Stimulated activated CD8-positive, alpha-beta memory T cell treated with anti-CD3 and anti-CD28 coated beads, Interleukin-12 subunit alpha, Interleukin-12 subunit beta, amount 100 ng/mL, for 24 hours (primary cell): Measurements from ENCODE around the gene PIH1D1.

ENCODE experiments used
- DNase-seq: peaks from one replicate; pipeline ENCODE4 v3.0.0-alpha.2; 2020; ENCODE audit errors: extremely low read depth

Gene PIH1D1

GRCh38 chr19:49435670-49436069, 15.9 kb downstream of the PIH1D1 start:
- DNase-seq = no peak

GRCh38 chr19:49434907-49435583, 16.6 kb downstream of the PIH1D1 start:
- DNase-seq = no peak

GRCh38 chr19:49433240-49433901, 18.2 kb downstream of the PIH1D1 start:
- no peak for DNase-seq

- no peak for DNase-seq
Observed at GRCh38 chr19:49432141-49433073, 19.2 kb downstream of the PIH1D1 start.

DNA sequence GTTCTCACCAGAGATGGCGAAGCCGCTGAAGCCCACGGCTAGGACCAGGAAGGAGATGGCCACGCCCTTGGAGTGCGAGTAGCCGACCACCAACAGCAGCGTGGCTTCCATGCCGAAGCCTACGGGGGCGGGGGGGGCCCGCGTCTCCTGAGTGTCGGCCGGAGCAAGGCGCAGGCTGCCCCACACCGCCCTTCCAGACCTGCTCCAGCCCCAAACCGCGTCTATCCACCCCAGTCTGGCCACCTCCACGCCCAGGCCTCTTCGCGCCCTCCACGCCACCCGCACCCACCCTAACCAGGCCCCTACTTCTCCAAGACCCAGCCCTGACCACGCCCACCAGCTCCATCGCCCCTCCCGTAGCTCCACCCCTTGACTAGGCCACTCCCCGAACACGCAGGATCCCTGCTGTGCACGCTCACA, 20.3 kb downstream of the PIH1D1 start:
- no peak for DNase-seq

- DNase-seq = no peak
Observed at GRCh38 chr19:49430678-49431329, 20.8 kb downstream of the PIH1D1 start.

GRCh38 chr19:49430172-49430677, 21.4 kb downstream of the PIH1D1 start:
- no peak for DNase-seq

DNA sequence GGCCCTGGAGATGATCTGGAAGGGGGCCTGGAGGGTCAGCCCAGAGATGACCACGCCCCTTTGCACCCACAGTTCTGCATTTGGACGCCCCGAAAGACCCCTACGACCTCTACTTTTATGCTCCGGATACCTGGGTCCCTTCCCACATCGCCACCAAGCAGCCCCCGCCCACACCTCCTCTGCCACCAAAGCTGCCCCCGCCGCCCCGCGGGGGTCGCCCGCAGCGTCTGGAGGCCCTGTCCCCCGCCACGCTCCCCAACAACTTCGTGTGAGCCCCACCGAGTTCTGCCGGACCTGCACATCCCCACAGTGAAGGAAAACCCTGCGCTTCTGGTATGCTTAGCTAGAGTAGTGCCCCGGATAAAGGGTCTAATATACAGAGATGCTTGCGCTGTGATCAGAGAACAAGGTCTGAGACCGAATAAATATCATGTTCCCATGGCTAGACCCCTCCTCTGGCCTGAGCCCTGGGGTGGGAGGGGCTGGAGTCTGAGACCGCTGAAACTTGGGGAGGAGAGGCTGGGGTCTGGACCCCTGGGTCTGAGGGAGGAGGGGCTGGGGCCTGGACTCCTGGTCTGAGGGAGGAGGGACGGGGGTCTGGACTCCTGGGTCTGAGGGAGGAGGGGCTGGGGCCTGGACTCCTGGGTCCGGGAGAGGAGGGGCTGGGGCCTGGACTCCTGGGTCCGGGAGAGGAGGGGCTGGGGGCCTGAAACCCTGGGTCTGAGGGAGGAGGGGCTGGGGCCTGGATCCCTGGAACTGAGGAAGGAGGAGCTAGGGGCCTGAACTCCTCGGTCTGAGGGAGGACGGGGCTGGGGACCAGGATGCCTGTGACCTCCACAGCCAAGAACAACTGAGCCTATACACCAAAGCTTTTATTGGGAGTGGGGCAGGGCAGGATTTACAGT, 22.8 kb downstream of the PIH1D1 start:
- no peak for DNase-seq

- DNase-seq = no peak
Observed at GRCh38 chr19:49427855-49428546, 23.6 kb downstream of the PIH1D1 start.

DNA sequence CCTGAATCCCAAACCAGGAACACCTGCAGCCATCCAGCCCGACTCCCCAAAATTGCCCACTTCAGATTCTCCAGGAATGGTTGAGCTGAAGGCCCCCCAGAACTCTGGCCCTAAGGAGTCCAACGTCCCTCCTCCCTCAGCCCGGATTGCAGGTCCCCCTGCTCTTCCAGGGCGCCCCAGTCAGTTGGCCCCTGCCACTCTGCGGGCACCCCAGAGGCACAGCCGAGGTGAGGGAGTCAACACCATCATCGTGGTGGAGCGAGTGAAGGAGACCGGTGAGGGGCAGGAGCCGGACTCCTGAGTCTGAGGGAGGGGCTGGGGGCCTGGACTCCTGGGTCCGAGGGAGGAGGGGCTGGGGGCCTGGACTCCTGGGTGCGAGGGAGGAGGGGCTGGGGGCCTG, 24.3 kb downstream of the PIH1D1 start:
- DNase-seq = no peak

DNA sequence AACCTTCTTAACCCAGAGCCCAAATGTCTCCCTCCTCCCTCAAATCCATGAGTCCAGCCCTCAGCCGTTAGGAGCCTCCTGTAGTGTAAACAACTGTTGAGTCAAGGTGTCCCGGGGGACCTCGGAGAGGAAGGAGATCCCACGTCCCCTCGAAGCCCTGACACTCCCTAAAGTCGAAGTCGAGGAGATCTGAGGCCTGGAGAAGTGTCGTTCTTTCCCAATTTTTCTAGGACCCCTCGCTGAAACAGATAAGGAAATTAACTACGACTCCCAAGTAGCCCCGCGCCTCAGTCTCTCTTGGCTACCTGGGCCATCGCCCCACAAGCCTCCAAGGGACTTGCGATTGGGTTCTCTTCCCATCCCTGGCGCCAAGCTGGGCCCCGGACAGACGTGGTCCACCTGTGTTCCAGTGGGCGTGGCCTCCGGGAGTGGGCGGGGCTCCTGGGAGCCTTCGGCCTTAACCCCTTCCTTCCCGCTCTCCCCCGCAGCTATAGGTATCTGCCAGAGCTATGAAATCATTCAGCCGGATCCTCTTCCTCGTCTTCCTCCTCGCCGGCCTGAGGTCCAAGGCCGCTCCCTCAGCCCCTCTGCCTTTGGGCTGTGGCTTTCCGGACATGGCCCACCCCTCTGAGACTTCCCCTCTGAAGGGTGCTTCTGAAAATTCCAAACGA, 25.6 kb downstream of the PIH1D1 start:
- no peak for DNase-seq

DNA sequence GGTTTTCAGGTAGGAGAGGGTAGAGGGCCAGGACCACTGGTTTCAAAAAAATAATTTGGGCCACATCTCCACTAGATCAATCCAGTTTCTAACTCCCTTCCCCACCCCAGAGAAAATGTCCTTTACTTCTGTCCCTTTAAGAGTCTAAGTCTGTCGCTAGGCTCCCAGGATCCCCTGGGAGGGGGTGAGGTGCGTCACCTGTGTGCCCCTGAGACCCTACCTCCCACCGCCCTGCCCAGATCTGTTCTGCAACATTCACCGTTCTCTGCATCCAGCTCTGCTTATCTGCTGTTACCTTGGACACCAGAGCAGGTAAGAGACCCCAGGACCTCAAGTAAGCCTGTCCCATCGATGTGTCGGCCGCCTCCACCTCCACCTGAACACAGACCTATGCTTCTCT, 26.4 kb downstream of the PIH1D1 start, which contains the start of gene GFY:
Gene GFY, plus strand, starts transcription at position 211 of the 400 bp plus-strand sequence. CDS start 1,043 bp downstream, outside the sequence.
- no peak for DNase-seq

GRCh38 chr19:49423985-49424303, 27.7 kb downstream of the PIH1D1 start:
- no peak for DNase-seq

GRCh38 chr19:49423071-49423984, 28.3 kb downstream of the PIH1D1 start, which contains the start of gene PTH2:
TSS of gene PTH2 (minus strand) at chr19:49423441. CDS start at chr19:49423339, 102 bp downstream.
- no peak for DNase-seq

DNA sequence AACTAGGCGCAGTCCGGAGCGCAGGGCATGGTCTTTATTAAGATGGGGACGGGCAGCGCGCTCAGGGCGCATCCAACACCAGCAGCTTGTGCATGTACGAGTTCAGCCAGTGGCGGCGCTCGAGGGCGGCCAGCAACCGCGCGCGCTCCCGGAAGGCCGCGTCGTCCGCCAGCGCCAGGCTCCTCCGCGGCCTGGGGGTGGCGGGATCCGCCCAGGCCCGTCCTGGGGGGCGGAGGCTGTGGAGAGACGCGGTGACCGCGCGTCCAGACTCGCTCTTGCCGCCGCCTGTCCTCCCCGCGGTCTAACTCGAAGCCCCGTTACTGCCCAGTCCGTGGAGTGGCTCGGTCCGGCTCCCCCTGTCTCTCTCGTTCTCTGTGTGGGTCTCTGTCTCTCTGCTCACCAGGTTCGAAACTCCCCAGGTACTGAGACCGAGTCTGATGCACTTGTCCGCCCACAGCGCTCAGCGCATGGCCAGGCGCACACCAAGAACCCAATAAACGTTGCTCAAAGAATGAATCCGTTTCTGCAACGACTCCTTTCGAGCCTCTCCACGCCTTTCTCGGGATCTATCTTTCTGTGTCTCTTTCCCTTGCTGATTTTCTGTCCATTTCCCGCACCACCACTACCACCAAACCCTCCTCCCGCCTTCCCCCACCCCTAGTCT, 29.1 kb downstream of the PIH1D1 start:
- no peak for DNase-seq

DNA sequence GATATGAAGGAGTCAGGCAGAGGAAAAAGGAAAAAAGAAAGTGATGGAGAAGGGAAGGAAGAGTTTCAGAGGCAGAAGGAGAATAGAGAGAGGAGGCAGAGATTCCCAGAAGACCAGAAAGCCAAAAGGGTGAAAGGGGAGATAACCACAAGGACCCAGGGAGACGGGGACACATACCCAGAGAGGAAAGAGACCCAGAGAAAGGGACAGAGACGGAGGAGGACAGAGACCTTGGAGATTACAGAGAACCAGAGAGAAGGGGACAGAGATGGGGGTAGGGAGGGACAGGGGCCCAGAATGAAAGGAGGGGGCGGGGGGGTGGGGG, 29.8 kb downstream of the PIH1D1 start:
- no peak for DNase-seq

GRCh38 chr19:49421039-49421877, 30.4 kb downstream of the PIH1D1 start:
- no peak for DNase-seq
